ENCODE results near the gene COQ9.
"Not testable (repeated sequence)": the region's sequence is repeated elsewhere in the genome, so short reads cannot be mapped to it uniquely, and the experiment has no call there.

Gene COQ9

GRCh38 chr16:57416084-57416483, 31.2 kb upstream of the COQ9 start:
- Mint-ChIP-seq H3K4me3 (peak overlapping the region; percentile 71), H3K27ac (peak overlapping the region; percentile 95)

DNA sequence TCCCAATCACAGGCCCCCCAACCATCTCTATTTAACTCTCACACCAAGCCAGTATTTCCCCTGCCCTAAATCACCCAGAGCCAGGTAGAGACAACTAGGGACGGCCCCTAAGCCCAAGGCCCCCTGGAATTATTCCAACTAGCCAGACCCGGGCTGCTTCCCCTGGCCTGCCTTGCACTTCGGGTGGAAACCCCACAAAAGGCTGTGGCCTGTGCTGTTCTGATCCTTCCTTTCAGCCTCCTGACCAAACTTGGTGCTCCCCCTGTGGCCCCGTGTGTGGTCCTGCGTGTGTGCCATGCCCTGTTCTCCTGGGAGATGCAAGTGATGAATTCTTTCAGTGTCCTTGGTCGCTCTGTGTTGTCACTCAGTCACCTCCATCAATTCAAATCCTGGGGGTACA, 27.8 kb upstream of the COQ9 start:
- H3K4me1 Mint-ChIP-seq: peaks cover 28% of the 10 kb centered on the region
- no peak for ATAC-seq
- H3K4me3 Mint-ChIP-seq: no peak overlapping the region
- H3K36me3 Mint-ChIP-seq: peaks cover 14% of the 10 kb centered on the region
- no peak for DNase-seq (ENCODE audit: low spot score in 2 of 2)
- H3K9me3 Mint-ChIP-seq: no peaks in the 10 kb centered on the region
- H3K27ac Mint-ChIP-seq: peak overlapping the region; percentile 88

More at GRCh38 chr16:57416084-57416483, 31.2 kb upstream of the COQ9 start:
- no peak for ATAC-seq
- DNase-seq (ENCODE audit: low spot score in 2 of 2): no peak
- Mint-ChIP-seq H3K4me1 (peaks cover 34% of the 10 kb centered on the region), H3K36me3 (peaks cover 14% of the 10 kb centered on the region), H3K9me3 (no peaks in the 10 kb centered on the region)

DNA sequence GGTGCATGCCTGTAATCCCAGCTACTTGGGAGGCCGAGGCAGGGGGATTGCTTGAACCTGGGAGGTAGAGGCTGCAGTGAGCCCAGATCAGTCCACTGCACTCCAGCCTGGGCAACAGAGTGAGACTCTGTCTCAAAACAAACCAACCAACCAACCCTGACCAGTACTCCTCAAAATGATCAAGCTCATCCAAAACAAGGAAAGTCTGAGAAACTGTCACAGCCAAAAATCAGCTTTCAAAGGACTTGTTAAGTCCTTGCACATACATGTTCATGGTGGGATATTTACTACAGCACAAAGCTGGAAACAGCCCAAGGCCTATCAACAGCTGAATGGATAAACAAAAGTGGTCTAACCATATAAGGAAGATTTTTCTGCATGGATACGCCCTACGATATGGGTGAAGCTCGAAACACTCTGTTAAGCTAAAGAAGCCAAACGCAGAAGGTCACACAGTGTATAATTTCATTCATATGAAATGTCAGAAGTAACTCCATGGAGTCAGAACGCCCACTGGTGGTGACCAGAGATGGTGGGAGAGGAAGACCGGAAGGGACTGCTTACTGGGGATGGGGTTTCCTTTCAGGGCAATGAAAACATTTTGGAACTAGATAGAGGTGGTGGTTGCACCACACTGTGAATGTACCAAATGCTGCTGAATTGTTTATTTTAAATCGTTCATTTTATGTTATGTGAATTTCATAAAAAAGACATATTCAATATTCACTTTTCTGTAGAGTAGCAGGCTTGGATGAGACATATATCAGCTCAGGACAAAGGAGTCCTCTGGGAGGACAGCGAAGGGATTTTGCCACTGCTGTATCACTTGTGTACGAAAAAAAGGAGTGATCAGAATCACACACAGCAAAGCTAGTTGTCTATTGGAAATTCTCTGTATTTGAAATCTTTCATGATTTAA, 25.0 kb upstream of the COQ9 start:
- ATAC-seq (no peak), DNase-seq (ENCODE audit: low spot score in 2 of 2) (no peak)
- H3K27ac Mint-ChIP-seq: peak overlapping the region; percentile 46
- H3K4me3 Mint-ChIP-seq: no peak overlapping the region
- no peaks in the 10 kb centered on the region for H3K9me3 Mint-ChIP-seq
- peaks cover 2% of the 10 kb centered on the region for H3K36me3 Mint-ChIP-seq
- peaks cover 17% of the 10 kb centered on the region for H3K4me1 Mint-ChIP-seq

- no peak overlapping the region for H3K4me3 Mint-ChIP-seq
- no peaks in the 10 kb centered on the region for H3K9me3 Mint-ChIP-seq
- ATAC-seq (no peak), DNase-seq (ENCODE audit: low spot score in 2 of 2) (no peak)
- no peak overlapping the region for H3K27ac Mint-ChIP-seq
- H3K4me1 Mint-ChIP-seq: peaks cover 10% of the 10 kb centered on the region
- H3K36me3 Mint-ChIP-seq: peaks cover 9% of the 10 kb centered on the region
Observed at GRCh38 chr16:57423152-57423551, 24.1 kb upstream of the COQ9 start.

DNA sequence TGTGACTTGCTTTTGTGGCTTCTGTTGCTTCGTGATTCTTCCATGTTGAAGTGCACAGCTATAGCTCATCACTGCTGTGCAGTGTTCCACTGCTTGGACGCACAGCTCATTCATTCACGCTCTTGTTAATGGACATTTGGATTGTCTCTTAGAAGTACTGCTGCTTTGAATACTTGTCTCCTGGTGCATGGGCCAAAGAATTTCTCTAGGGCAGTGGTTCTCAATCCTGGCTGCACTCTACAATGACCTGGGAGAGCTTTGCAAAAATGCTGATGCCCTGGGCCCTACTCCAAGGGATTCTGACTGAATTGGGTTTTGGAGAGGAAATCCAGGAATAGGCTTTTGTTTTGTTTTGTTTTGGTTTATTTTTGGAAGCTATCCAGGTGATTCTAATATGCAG, 22.7 kb upstream of the COQ9 start:
- H3K36me3 Mint-ChIP-seq: peaks cover 24% of the 10 kb centered on the region
- no peaks in the 10 kb centered on the region for H3K9me3 Mint-ChIP-seq
- no peak overlapping the region for H3K27ac Mint-ChIP-seq
- DNase-seq (ENCODE audit: low spot score in 2 of 2) (no peak), ATAC-seq (no peak)
- H3K4me1 Mint-ChIP-seq: no peaks in the 10 kb centered on the region
- H3K4me3 Mint-ChIP-seq: no peak overlapping the region

DNA sequence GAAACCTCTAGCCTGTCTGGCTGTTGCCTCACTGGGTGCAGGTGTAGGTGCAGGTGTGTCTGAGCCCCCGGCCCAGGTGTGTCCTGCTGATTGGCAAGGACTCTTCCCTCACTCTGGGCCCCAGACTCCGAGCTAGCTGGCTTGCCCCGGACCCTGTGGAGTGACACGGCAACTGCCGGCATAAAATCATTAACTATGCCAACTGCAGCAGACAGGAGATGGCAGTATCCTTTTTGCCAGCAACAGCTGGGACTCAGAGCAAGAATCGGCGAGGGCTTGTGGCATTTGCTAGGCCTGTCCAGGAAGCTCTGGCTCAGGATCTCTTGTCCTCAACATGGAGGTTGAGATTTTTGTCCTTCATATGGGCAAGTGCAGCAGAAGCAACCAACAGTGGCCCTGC, 20.9 kb upstream of the COQ9 start:
- Mint-ChIP-seq H3K27ac (no peak overlapping the region), H3K4me3 (no peak overlapping the region), H3K9me3 (no peaks in the 10 kb centered on the region), H3K4me1 (no peaks in the 10 kb centered on the region), H3K36me3 (peaks cover 41% of the 10 kb centered on the region)
- no peak for ATAC-seq
- DNase-seq (ENCODE audit: low spot score in 2 of 2): no peak

GRCh38 chr16:57427307-57427706, 20.0 kb upstream of the COQ9 start:
- Mint-ChIP-seq H3K4me3 (no peak overlapping the region), H3K36me3 (peaks cover 51% of the 10 kb centered on the region), H3K27ac (peak overlapping the region; percentile 63), H3K4me1 (no peaks in the 10 kb centered on the region), H3K9me3 (no peaks in the 10 kb centered on the region)
- no peak for DNase-seq (ENCODE audit: low spot score in 2 of 2)
- no peak for ATAC-seq

GRCh38 chr16:57427824-57428223, 19.5 kb upstream of the COQ9 start:
- Mint-ChIP-seq H3K9me3 (no peaks in the 10 kb centered on the region), H3K27ac (peak overlapping the region; percentile 63), H3K36me3 (peaks cover 56% of the 10 kb centered on the region), H3K4me3 (no peak overlapping the region), H3K4me1 (no peaks in the 10 kb centered on the region)
- ATAC-seq: no peak
- DNase-seq (ENCODE audit: low spot score in 2 of 2): no peak

GRCh38 chr16:57430955-57431354, 16.3 kb upstream of the COQ9 start:
- Mint-ChIP-seq H3K36me3 (peaks cover 87% of the 10 kb centered on the region), H3K27ac (peak overlapping the region; percentile 12), H3K4me3 (no peak overlapping the region)

GRCh38 chr16:57432505-57432904, 14.8 kb upstream of the COQ9 start:
- Mint-ChIP-seq H3K4me3 (no peak overlapping the region), H3K36me3 (peaks cover 100% of the 10 kb centered on the region), H3K9me3 (no peaks in the 10 kb centered on the region), H3K27ac (no peak overlapping the region), H3K4me1 (no peaks in the 10 kb centered on the region)
- ATAC-seq (no peak), DNase-seq (ENCODE audit: low spot score in 2 of 2) (no peak)

More at GRCh38 chr16:57430955-57431354, 16.3 kb upstream of the COQ9 start:
- DNase-seq (ENCODE audit: low spot score in 2 of 2) (no peak), ATAC-seq (no peak)
- no peaks in the 10 kb centered on the region for H3K9me3 Mint-ChIP-seq
- H3K4me1 Mint-ChIP-seq: no peaks in the 10 kb centered on the region

GRCh38 chr16:57432989-57433388, 14.3 kb upstream of the COQ9 start:
- H3K9me3 Mint-ChIP-seq: no peaks in the 10 kb centered on the region
- ATAC-seq (no peak), DNase-seq (ENCODE audit: low spot score in 2 of 2) (no peak)
- H3K27ac Mint-ChIP-seq: peak overlapping the region; percentile 20
- H3K4me1 Mint-ChIP-seq: no peaks in the 10 kb centered on the region
- no peak overlapping the region for H3K4me3 Mint-ChIP-seq
- peaks cover 100% of the 10 kb centered on the region for H3K36me3 Mint-ChIP-seq

DNA sequence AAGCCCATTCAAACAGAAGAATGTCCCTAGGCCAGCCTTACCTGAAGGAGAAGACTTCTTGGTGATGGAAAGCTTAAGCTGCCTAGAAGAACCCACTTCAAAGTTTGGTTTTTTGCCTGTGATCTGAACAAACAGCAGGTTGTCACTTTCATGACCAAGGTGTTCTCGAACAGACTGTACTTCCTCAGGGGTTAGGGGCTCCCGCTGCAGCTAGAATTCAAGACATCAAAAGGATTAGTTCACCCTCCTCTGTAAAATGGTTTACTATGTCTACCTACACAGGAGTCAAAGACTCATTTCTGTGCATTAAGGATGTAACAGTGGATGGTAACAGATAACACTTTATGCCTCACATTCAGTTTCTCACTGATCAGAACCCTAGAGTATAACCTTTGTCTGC, 13.3 kb upstream of the COQ9 start:
- no peak for ATAC-seq
- Mint-ChIP-seq H3K27ac (no peak overlapping the region), H3K36me3 (peaks cover 100% of the 10 kb centered on the region)

DNA sequence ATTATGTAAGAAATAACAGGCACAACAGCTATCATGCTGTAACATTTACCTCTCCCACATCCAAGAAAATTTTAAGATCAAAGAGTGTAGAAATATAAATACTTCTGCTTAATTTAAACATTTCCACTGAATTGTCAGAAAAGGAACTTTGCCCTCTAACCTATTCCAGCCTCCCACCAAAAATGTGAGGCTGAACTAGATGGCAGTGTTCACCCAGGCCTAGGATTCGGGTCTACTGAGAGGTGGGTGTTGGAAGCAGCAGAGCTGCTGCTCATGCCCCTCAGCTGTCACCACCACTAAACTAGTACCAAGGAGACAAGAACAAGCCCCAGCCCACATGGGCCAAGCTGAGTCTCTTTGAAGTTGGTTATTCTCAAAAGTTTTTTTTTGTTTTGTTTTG, 11.4 kb upstream of the COQ9 start:
- ATAC-seq: no peak
- DNase-seq (ENCODE audit: low spot score in 2 of 2): no peak
- peaks cover 100% of the 10 kb centered on the region for H3K36me3 Mint-ChIP-seq
- no peak overlapping the region for H3K4me3 Mint-ChIP-seq
- H3K27ac Mint-ChIP-seq: no peak overlapping the region
- H3K4me1 Mint-ChIP-seq: no peaks in the 10 kb centered on the region
- no peaks in the 10 kb centered on the region for H3K9me3 Mint-ChIP-seq

More for the DNA sequence above, 13.3 kb upstream of the COQ9 start:
- no peak overlapping the region for H3K4me3 Mint-ChIP-seq
- no peaks in the 10 kb centered on the region for H3K4me1 Mint-ChIP-seq
- H3K9me3 Mint-ChIP-seq: no peaks in the 10 kb centered on the region
- DNase-seq (ENCODE audit: low spot score in 2 of 2): no peak

GRCh38 chr16:57439947-57440346, 7.3 kb upstream of the COQ9 start:
- H3K36me3 Mint-ChIP-seq: peaks cover 64% of the 10 kb centered on the region
- H3K4me1 Mint-ChIP-seq; DNase-seq (ENCODE audit: low spot score in 2 of 2); H3K27ac Mint-ChIP-seq; H3K9me3 Mint-ChIP-seq; ATAC-seq; H3K4me3 Mint-ChIP-seq: not testable (repeated sequence)

- not testable (repeated sequence) for H3K4me3 Mint-ChIP-seq; ATAC-seq; H3K27ac Mint-ChIP-seq; DNase-seq (ENCODE audit: low spot score in 2 of 2); H3K9me3 Mint-ChIP-seq; H3K4me1 Mint-ChIP-seq
- peaks cover 58% of the 10 kb centered on the region for H3K36me3 Mint-ChIP-seq
Observed at GRCh38 chr16:57440551-57440950, 6.7 kb upstream of the COQ9 start.

DNA sequence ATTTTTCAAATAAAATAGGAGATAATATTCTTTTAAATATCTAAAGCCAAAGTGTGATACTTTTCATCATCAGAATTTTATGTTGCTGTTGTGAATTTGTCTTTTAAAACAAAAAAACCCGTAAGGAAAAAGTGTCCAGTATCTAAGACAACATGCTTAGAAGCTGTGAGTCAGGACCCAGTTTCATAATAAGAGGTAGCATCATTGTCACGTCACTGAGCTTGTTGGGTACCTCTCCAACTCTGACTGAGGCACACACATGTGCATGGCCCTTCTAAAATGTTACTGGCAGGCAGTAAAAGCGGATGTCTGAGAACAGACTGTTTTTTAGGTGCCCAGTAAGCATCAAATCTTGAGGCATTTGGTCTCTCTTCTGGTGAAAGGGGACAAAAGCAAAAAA, 2.6 kb upstream of the COQ9 start:
- Mint-ChIP-seq H3K4me3 (no peak overlapping the region), H3K4me1 (peaks cover 7% of the 10 kb centered on the region), H3K9me3 (no peaks in the 10 kb centered on the region), H3K27ac (no peak overlapping the region), H3K36me3 (peaks cover 17% of the 10 kb centered on the region)
- no peak for DNase-seq (ENCODE audit: low spot score in 2 of 2)
- ATAC-seq: no peak

Measured in stimulated activated effector memory CD8-positive, alpha-beta T cell treated with anti-CD3 and anti-CD28 coated beads, Interleukin-12 subunit alpha, Interleukin-12 subunit beta, amount 100 ng/mL, for 72 hours (primary cell).